Measurements from ENCODE around the gene RLBP1.
"Not testable (repeated sequence)": the region's sequence is repeated elsewhere in the genome, so short reads cannot be mapped to it uniquely, and the experiment has no call there.

Gene RLBP1

DNA sequence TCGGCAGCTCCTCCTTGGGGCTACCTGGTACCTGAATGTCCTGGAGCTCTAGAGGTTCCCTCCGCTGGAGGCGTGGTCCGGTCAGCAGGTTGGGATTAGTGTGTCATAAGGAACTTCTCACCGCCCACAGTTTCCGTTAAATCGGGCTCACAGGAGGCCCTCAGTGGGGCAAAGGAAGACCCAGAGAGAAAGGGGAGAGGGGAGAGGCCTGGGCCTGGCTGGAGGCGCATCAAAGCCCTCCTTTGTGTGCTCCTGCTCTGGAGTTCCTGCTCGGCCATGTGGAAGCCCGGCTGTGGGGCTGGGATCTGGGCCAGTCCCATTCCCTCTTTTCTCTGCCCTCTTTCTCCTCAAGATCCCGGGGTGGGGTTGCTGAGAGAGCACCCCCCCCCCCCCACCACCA lies at the start of gene RLBP1:
Gene RLBP1 (minus strand): TSS at position 37 of the 400 bp plus-strand sequence. CDS start 2,604 bp downstream, outside the sequence.
- no peak for DNase-seq (ENCODE audit: low read depth in 2 of 2)

GRCh38 chr15:89250142-89250541 lies 28.8 kb upstream of the RLBP1 start:
- DNase-seq (ENCODE audit: low read depth in 2 of 2): not testable (repeated sequence)

- no peak for DNase-seq (ENCODE audit: low read depth in 2 of 2)
Observed at GRCh38 chr15:89248584-89248983, 27.2 kb upstream of the RLBP1 start.

DNA sequence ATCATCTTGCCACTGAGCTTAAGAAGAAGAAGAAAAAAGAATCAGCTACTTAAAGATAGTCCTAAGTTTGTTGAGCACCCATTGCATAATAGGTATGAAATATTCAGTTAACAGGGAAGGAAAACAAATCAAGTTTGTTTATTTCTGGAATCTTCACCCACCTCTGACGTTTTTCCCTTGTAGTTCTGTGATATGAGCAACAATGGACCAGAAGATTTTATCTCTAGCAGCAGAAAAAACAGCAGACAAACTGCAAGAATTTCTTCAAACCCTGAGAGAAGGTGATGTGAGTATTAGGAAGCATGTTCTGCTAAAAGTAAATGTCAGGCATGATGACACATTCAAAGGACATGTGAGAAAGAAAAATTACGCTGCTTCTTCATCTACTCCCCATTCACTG lies 26.1 kb upstream of the RLBP1 start:
- DNase-seq (ENCODE audit: low read depth in 2 of 2): no peak

- no peak for DNase-seq (ENCODE audit: low read depth in 2 of 2)
Observed at GRCh38 chr15:89244574-89244903, 23.2 kb upstream of the RLBP1 start.

GRCh38 chr15:89243691-89244573 lies 22.6 kb upstream of the RLBP1 start, which contains the start of gene FANCI:
FANCI (plus strand) TSS chr15:89243979; CDS start chr15:89247648, 3,669 bp downstream.
- DNase-seq (ENCODE audit: low read depth in 2 of 2): peak; percentile 96 to 98

DNA sequence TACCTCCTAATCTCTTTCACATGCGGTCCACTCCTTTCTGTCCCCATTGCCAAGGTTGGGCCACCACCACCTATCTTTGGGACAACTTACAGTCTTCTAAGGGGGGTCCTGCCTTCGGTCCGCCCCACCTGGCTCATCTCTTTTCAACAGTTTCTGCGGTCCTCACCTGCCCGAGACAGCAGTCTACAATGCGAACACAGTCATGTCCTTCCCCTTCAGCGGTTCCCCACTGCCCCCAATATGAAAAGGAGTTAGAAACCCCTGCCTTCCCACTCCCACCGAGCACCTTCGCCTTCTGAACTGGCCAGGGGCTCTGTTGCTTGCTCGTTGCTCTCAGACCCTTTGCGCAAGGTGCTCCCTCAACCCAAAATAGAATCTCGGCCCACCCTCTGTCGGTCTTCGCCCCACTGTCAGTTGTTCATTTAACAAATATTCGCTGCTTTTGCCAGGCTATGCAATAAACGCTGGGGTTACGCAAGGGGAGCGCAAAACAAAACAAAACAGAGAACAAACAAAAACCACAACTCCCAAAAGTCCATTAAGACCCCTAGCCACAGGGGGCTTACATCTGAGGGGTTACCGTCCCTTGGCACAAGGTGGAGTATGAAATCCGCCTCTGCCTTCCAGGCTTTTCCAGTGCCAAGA lies 21.8 kb upstream of the RLBP1 start:
- DNase-seq (ENCODE audit: low read depth in 2 of 2): no peak

DNA sequence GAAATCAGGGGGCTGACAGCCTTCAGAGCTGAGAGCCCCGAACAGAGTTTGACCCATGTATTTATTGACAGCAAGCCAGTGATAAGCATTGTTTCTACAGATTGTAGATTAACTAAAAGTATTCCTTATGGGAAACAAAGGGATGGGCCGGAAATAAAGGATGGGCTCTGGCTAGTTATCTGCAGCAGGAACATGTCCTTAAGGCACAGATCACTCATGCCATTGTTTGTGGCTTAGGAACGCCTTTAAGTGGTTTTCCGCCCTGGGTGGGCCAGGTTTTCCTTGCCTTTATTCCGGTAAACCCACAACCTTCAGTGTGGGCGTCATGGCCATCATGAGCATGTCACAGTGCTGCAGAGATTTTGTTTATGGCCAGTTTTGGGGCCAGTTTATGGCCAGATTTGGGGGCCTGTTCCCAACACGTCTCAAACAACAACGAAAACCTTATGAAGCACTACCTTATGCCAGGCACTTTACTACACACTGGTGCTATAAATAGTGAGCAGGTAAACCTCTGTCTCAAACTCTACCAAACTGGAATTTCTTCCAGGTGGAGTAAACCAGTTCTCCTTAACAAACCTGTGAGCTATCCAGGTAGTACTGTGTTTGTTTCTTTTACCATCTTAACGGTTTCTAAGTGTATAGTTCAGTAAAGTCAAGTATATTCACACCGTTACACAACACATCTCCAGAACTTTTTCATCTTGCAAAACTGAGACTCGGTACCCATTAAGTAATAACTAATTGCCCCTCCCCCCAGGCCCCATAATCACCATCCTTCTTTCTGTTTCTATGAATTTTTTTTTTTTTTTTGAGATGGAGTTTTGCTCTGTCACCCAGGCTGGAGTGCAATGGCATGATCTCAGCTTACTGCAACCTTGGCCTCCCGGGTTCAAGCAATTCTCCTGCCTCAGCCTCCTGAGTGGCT lies 18.8 kb upstream of the RLBP1 start:
- DNase-seq (ENCODE audit: low read depth in 2 of 2): not testable (repeated sequence)

- DNase-seq (ENCODE audit: low read depth in 2 of 2): no peak
Observed at GRCh38 chr15:89231832-89232231, 10.5 kb upstream of the RLBP1 start.

DNA sequence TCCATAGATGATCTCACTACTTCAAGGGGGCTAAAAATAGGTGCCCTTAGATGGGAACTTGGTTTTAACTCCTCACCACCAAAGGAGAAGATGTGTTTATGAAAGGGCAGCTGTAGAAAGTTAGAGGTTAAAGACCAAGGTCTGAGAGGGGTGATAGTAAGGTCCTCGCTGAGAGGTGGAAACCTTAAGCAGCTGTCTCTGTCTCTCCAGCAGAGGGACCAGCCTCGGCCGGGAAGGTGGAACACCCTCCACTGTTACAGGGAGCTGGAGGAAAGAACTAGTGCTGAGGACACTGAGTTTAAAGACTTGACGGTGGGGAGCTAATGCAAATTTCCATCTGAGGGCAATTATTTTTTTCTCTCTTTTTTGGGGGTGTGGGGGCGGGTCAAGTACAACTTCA lies 8.9 kb upstream of the RLBP1 start:
- DNase-seq (ENCODE audit: low read depth in 2 of 2): no peak

DNA sequence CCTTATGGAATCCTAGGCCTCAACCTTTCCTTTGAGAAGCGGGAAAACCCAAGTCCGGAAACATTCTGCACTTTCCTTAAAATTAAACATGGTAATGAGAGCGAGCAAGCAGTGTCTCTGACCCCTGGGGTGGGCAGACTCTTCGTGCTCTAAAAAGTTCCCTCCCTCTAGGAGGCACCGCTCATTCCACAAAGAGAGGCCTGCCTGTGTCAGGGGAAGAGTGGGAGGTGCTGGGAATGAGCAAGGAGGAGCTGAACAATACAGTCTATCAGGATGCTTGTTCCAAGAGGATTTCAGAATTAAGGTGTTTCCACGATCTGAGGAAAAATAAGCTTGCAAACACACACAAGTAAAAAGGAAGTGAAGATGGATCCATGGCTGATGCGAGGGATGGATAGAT lies 6.0 kb upstream of the RLBP1 start:
- no peak for DNase-seq (ENCODE audit: low read depth in 2 of 2)

DNA sequence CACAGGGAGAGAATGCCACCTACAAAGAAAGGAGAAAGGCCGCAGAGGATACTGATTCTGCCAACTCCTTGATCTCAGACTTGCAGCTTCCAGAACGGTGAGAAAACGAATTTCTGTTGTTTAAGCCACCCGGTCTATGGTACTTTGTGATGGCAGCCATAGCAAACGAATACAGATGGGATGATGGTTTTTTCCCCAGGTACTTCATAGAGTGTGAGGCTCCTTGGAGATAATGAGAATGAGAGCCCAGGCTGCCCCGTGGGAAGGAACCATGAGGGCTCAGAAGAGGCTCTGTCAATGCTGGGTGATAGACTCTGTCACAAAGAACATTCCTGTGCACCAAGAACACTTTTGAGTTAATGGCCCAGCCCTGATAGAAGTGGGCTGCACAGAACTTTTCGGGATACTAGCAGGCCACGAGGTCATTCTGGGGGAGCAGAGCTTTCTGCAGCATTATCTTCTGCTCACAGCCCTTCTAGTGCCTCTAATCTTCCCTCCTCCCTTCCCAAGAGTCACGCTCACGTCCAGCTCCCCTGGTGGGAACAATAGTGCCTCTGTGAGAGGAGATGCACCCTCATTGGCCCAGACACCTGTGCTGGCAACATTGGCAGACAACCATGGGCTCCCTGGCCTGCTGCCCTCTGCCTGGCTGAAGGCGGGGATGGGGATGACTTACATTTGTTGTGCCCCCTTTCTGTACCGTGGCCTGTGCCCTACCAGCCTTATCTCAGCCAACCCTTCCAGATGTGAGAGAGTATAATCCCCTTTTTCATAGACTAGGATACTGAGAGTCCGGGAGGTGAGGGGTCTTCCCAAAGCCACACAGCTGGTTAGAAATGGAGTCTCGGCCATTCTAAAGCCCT lies 5.2 kb upstream of the RLBP1 start:
- DNase-seq (ENCODE audit: low read depth in 2 of 2): no peak

GRCh38 chr15:89225588-89225987 lies 4.2 kb upstream of the RLBP1 start:
- no peak for DNase-seq (ENCODE audit: low read depth in 2 of 2)

DNA sequence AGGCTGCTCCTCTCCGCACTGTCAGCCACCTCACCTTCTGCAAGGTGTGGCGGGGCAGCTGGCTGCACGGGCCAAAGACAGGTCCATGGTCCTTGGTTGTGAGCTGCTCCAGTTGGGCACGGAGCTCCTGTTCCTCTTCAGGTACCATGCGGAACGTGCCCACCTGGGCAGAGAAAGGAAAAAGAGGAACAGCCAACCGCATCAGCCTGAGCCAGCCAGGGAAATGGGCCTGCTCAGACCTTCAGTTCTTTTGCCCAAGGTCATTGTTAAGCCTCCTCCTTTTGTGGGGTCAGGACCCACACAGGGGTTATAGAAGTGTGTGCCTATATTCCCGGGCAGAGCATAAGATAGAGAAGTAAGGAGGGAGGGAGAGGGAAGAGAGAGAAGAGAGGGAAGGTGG lies 2.8 kb downstream of the RLBP1 start:
- no peak for DNase-seq (ENCODE audit: low read depth in 2 of 2)

DNA sequence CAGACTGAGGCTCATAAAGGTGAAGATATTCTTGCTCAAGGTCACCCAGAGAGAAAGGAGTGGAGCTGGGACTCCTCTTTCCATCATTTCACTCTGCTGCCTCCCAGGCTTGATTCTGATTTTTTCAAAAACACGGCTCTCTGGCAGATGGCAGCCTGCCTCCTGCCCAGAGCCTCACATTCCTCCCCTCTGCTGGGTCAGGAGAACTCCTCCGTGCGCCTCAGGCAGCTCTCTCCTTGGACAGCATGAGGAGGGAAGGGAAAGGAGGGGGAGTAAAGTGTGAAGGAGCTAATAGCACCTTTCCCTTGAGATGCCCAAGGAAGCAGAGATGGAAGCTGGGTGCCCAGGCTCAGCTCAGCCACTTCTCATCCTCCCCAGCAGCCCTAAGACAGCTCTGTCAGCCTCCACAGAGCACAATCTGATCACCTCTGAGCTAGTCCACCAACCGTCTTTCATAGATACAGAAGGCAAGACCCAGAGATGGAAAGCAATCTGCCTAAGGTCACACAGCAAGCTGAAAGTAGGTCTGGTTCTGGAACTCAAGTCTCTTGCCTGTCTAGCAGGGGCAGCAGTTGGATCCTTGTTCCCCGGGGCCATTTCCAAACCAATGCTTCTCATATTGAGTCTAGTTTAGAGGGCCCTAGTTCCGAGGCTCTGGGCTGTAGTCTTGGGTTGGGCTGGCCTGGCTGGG lies 3.5 kb downstream of the RLBP1 start:
- no peak for DNase-seq (ENCODE audit: low read depth in 2 of 2)

DNA sequence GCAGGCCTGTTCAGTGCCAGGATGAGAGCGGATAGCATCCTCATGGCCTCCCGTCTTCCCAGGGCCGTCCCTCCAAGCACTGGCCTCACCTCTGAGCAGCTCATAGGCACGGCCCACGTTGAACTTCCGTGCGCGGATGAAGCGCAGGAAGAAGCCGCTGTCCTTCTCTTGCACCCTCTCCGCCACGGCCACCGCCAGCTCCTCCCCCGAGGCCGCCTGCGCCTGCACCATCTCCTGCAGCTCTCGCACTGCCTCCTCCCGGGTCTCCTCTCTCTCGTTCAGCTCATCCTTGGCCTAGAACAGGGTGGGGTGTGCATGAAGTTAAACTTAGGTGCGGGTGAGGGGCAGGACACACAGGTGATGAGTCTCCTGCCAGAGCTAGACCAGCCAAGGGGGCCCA lies 4.3 kb downstream of the RLBP1 start:
- no peak for DNase-seq (ENCODE audit: low read depth in 2 of 2)

GRCh38 chr15:89215627-89216026 lies 5.8 kb downstream of the RLBP1 start:
- DNase-seq (ENCODE audit: low read depth in 2 of 2): no peak

GRCh38 chr15:89211678-89212170 lies 9.7 kb downstream of the RLBP1 start:
- DNase-seq (ENCODE audit: low read depth in 2 of 2): no peak

- DNase-seq (ENCODE audit: low read depth in 2 of 2): no peak
Observed at GRCh38 chr15:89209057-89209456, 12.3 kb downstream of the RLBP1 start.

DNA sequence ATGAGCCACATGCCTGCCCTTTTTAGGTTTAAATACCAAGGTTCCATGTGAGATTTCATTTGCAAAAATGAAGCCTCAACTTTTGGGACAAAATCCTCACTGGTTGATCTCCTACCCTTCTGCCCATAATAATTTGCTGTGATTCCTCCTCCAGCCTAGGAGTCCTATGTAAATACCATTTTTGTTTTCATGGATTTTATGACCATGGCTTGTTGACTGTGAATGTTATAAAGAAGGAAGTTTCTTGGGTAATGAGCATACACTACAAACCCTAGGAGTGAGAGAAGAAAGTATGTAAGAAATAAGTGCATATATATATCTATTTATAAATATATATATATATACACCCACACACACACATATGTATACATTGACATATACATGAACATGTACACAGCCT lies 13.1 kb downstream of the RLBP1 start:
- DNase-seq (ENCODE audit: low read depth in 2 of 2): no peak

All from stimulated activated CD4-positive, alpha-beta T cell treated with anti-CD3 and anti-CD28 coated beads, Interleukin-12 subunit alpha, Interleukin-12 subunit beta, amount 100 ng/mL, for 24 hours (primary cell).